Measurements from ENCODE around the gene FAM120B.

GRCh38 chr6:170294298-170294730 lies 12.2 kb upstream of the FAM120B start:
- TF ChIP-seq, protein P1, sequence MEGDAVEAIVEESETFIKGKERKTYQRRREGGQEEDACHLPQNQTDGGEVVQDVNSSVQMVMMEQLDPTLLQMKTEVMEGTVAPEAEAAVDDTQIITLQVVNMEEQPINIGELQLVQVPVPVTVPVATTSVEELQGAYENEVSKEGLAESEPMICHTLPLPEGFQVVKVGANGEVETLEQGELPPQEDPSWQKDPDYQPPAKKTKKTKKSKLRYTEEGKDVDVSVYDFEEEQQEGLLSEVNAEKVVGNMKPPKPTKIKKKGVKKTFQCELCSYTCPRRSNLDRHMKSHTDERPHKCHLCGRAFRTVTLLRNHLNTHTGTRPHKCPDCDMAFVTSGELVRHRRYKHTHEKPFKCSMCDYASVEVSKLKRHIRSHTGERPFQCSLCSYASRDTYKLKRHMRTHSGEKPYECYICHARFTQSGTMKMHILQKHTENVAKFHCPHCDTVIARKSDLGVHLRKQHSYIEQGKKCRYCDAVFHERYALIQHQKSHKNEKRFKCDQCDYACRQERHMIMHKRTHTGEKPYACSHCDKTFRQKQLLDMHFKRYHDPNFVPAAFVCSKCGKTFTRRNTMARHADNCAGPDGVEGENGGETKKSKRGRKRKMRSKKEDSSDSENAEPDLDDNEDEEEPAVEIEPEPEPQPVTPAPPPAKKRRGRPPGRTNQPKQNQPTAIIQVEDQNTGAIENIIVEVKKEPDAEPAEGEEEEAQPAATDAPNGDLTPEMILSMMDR (IDR thresholded peaks at IDR 0.05): no peak
- TF ChIP-seq EZH2phosphoT487 (IDR thresholded peaks at IDR 0.05) (no peak), EZH2 (IDR thresholded peaks at IDR 0.05) (no peak)
